Fibroblast of peridontal ligament (primary cell): ENCODE data around the gene PLEKHG3.

ENCODE experiments used
- DNase-seq: peaks from one replicate; pipeline ENCODE4 v3.0.0-alpha.2; 2010; ENCODE audit errors: extremely low read depth

Gene PLEKHG3

GRCh38 chr14:64746298-64747250, 42.4 kb downstream of the PLEKHG3 start:
- no peak for DNase-seq

GRCh38 chr14:64747327-64747726, 43.1 kb downstream of the PLEKHG3 start:
- no peak for DNase-seq

- no peak for DNase-seq
Measured at GRCh38 chr14:64748521-64748920, 44.3 kb downstream of the PLEKHG3 start.

DNA sequence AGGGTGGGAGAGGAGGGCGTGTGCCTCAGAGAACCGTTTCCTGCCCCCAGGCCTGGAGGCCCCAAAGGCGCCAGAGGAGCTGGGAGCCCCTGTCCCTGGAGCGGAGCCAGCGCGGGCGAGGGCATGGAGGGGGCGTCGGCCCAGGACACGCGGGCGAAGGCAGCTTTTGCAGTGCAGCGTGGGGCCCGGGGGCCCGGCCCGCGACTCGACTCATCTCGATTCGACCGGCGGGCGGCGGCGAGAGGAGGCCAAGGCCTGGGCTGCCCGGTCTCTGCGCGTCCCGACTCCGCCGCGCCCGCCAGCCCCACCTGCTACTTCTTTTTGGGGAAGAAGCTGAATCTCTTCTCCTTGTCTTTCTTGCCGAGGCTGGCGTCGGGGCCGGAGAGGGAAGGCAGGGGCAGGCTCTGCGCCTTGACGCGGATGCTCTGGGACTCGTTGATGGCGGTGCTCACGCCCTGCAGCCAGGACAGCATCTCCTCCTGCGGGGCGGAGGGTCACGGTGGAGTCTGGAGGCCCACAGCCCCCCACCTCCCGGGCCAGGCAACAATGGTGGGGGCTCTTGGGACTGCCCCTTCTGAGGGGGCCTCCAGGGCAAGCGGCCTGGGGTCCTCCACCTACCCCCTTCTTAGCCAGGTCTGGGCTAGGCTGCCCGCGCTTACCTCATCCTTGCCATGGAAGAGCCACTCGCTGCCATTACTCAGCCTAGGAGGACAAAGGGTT, 44.9 kb downstream of the PLEKHG3 start:
- DNase-seq, result no peak

DNA sequence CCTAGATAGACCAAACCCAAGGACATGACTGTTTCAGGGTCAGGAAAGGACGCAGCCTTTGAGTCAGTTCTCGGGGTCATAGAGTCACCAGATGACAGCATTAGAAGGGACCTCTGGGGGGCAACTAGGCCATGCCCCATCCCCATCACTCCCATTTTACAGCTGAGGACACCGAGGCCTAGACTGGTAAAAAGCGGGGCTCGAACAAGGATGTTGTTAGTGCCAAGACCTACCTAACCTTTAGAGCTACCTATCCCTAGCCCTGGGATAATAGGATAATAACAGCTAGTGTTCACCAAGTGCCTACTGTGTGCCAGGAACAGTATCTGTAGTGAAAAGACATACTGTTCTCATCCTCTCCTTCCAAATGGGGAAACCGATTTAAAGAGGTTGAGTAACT, 48.7 kb downstream of the PLEKHG3 start:
- DNase-seq, result no peak

DNA sequence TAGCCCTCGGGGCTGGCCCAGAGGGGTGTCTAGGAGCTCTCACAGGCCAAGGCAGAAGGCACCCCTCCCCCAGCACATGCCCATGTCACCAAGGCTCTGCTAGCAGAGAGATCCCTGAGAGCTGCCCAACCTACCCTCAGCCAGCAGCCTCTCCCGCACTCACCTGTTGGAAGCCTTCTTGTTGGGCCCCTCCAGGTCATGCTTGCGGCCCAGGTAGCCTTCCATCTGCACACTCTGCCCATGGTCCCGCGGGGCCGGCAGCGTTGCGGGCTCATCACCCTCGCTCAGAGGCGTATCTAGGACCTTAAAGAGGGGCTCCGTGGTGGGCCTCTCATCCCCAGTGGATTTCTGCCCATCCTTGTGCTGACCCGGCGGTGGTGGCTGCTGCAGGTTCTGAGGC, 49.1 kb downstream of the PLEKHG3 start:
- DNase-seq, result no peak

DNA sequence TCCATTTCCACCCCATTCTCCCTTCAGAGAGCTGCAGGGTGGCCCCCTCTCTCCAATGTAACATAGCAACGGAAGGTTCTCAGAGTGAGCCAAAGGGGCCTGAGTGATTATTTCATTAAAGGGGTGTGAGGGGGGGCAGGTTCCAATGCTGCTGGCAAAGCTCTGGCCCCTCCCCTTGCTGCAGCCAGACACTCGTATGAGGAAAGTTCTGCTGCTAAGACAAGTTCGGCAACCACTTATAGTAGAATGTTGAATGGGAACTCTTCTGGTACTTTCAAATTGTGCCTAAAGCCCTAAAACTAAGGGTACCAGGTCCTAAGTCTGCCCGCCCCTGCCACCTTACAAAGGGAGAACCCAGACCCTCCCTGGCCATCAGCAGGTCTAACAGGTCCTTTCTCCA, 49.8 kb downstream of the PLEKHG3 start:
- DNase-seq, result no peak

DNA sequence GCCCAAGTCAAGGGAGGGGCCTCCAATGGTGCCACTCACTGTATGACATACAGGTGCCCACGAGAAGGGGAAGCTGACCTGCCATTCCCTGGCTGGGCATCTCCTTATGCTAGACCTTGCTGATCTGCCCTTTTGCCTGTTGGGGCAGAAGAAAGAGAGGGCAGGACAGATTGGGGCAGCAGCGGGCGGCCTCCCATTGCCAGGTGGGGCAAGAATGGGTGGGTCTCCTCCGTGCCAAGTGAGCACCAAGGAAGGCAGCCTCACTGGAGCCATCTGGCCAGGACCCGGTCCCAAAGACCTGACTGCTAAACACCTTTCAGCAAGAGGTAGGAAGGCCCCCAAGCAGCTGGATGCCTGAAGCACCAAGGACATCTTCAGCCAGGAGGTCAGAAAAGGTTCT, 50.5 kb downstream of the PLEKHG3 start:
- DNase-seq, result no peak

GRCh38 chr14:64755781-64756221, 51.6 kb downstream of the PLEKHG3 start:
- DNase-seq, result no peak

- DNase-seq, result no peak
Measured at GRCh38 chr14:64756712-64757111, 52.5 kb downstream of the PLEKHG3 start.

- no peak for DNase-seq
Measured at GRCh38 chr14:64757601-64758000, 53.4 kb downstream of the PLEKHG3 start.

DNA sequence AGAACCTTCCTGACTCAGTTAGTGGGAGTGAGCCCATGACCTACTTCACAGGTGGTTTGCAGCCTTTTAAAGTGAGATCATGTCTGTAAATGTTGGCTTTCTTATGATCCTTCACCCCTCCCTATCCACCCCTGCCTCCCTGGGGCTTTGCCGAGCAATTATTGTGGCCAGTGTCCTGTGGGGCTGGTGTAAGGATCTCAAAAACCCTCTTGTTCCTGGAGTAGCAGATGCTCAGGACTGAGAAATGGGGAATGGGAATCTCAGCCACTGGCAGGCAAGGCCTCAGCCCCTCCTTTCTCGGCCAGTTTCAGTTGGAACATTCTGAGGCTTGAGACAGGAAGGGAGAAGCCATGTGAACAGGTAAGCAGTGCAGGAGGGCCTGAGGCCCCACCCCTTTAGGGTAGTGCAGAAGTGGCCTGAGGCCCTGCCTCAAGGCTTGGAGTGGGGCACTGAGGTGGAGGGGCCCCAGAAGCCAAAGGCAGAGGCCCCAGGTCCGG, 53.8 kb downstream of the PLEKHG3 start:
- DNase-seq, result no peak

- peak; percentile 87 for DNase-seq
Measured at GRCh38 chr14:64758691-64759554, 54.7 kb downstream of the PLEKHG3 start.

DNA sequence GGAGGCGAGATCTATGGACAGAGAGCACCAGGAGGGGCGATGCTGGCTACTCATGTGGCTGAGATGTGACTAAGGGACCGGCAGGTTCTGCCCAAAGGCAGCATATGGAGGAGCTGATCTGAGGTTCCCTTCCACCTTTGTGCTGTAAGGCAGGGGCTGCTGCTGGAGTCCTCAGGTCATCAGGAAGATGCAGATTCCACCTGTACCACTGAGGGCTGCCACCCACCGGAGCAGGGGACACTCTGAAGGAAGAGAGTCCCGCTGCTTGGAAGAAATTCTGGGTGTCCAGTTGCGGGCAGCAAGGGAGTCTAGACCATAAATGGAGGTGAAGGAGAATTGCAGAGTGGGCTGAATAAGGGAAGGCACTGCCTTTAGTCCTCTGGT, 55.3 kb downstream of the PLEKHG3 start:
- DNase-seq, result no peak

- no peak for DNase-seq
Measured at GRCh38 chr14:64760146-64760755, 56.0 kb downstream of the PLEKHG3 start.

GRCh38 chr14:64760916-64761315, 56.7 kb downstream of the PLEKHG3 start:
- no peak for DNase-seq

- no peak for DNase-seq
Measured at GRCh38 chr14:64761441-64762043, 57.3 kb downstream of the PLEKHG3 start.

GRCh38 chr14:64762044-64763034, 58.1 kb downstream of the PLEKHG3 start:
- peak; percentile 83 for DNase-seq

DNA sequence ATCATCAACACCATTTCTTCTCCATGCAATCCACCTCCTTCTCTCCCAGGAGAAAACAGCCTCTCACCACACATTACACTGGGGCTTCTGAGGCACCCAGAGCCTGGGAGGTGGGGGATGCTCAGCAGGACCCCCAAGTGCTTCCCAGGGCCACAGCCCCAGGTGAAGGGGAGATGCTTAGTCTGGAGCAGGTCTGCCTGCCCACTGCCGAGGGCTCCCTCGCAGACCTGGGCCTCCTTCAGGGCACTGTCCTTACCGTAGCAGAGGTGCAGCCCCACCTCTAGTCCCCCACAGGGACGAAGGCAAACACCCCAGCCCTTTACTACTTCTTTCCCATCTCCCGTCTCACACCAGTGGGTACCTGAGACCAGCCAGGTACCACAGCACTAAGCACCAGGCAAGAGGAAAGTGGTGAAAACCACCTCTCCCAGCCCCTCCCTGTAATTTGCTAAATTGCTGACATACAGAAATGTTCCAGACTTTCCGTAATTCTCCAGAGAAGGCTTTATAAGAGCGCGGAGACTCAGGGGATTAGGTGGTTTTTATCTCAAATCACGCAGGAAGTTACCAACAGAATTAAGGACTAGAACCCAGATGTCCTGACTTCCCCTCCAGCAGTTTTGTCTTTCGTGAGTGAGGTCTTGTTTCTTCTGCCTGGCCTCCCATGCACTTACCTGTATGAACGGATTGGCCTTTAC, 59.0 kb downstream of the PLEKHG3 start:
- DNase-seq, result no peak
